ENCODE measurements around the gene TRIM39. TPM values are rescaled to one million over a fixed set of nuclear protein-coding genes. Genes with fewer than 3 reads are reported as not detected.

Gene TRIM39
- total and polyA plus RNA-seq, 2 of the 13 experiments (the other 11 are each of a cell fraction or from before 2014, with no cell fraction given), result 7.7 to 14.6 TPM

DNA sequence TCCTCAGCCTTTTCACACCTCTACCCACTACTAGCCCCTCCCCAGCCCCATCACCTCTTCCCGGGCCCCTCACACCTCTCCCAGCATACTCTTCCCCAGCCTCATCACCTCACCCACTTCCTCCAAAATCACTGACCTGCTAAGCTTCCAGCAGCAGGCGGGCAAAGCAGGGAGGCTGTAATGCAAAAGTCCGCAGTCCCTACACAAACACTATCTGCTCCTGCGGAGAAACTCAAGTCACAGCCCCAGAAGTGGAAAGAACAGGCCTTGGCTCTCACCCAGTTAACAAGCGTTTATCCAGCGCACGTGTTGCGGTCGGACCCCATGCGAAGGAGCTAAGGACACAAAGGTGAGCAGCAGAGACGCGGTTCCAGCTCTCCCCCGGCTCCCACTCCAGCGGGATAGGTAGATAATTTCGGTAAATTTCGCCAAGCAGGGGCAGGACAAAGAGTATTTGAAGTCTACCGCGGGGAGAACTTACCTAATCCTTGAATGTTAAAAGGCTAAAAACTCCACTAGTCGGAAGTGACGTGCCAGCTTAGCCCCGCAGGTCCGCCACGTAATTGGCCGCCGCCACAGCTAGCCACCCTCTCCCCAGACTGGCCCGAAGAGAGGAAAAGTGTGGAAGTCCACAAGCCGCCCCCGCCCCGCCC is 728 bp upstream of the TRIM39 start (continued):
- TF ChIP-seq, protein P1, sequence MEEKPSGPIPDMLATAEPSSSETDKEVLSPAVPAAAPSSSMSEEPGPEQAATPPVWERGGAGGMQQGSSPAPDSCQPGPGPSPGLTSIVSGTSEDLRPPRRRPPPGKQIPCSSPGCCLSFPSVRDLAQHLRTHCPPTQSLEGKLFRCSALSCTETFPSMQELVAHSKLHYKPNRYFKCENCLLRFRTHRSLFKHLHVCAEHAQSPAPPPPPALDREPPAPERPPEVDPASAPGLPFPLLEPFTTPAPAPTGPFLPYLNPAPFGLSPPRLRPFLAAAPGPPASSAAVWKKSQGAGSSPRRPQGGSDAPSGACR (CRISPR knock-in tag; IDR thresholded peaks at IDR 0.05), result peak; percentile 98
- TF ChIP-seq, protein P2, sequence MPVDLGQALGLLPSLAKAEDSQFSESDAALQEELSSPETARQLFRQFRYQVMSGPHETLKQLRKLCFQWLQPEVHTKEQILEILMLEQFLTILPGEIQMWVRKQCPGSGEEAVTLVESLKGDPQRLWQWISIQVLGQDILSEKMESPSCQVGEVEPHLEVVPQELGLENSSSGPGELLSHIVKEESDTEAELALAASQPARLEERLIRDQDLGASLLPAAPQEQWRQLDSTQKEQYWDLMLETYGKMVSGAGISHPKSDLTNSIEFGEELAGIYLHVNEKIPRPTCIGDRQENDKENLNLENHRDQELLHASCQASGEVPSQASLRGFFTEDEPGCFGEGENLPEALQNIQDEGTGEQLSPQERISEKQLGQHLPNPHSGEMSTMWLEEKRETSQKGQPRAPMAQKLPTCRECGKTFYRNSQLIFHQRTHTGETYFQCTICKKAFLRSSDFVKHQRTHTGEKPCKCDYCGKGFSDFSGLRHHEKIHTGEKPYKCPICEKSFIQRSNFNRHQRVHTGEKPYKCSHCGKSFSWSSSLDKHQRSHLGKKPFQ (CRISPR knock-in tag; IDR thresholded peaks at IDR 0.05; ENCODE audit: insufficient replicate concordance), result peak; percentile 87
- TF ChIP-seq DNMT3B (CRISPR knock-in tag; conservative IDR thresholded peaks at IDR 0.05), result no peak
- 0 out of 2 replicates have a peak, but pooled peaks have one; percentile 11 for TF ChIP-seq HIVEP1 (CRISPR knock-in tag; IDR thresholded peaks at IDR 0.05)
- TF ChIP-seq, protein P3, sequence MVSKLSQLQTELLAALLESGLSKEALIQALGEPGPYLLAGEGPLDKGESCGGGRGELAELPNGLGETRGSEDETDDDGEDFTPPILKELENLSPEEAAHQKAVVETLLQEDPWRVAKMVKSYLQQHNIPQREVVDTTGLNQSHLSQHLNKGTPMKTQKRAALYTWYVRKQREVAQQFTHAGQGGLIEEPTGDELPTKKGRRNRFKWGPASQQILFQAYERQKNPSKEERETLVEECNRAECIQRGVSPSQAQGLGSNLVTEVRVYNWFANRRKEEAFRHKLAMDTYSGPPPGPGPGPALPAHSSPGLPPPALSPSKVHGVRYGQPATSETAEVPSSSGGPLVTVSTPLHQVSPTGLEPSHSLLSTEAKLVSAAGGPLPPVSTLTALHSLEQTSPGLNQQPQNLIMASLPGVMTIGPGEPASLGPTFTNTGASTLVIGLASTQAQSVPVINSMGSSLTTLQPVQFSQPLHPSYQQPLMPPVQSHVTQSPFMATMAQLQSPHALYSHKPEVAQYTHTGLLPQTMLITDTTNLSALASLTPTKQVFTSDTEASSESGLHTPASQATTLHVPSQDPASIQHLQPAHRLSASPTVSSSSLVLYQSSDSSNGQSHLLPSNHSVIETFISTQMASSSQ (IDR thresholded peaks at IDR 0.05; ENCODE audit: low read depth), result 0 out of 2 replicates have a peak, but pooled peaks have one; percentile 20
- TF ChIP-seq, protein P3 (CRISPR knock-in tag; IDR thresholded peaks at IDR 0.05; ENCODE audit: borderline replicate concordance), result peak; percentile 42; the same call in 1 of the 2 replicates
- TF ChIP-seq HOXA5 (CRISPR knock-in tag; IDR thresholded peaks at IDR 0.05), result 0 out of 2 replicates have a peak, but pooled peaks have one; percentile 71
- TF ChIP-seq TEAD2 (CRISPR knock-in tag; IDR thresholded peaks at IDR 0.05), result no peak
- TF ChIP-seq ZFX (CRISPR knock-in tag; IDR thresholded peaks at IDR 0.05; ENCODE audit: low read depth), result no peak
- TF ChIP-seq ZNF225 (CRISPR knock-in tag; IDR thresholded peaks at IDR 0.05), result peak; percentile 60
- TF ChIP-seq, protein P4, sequence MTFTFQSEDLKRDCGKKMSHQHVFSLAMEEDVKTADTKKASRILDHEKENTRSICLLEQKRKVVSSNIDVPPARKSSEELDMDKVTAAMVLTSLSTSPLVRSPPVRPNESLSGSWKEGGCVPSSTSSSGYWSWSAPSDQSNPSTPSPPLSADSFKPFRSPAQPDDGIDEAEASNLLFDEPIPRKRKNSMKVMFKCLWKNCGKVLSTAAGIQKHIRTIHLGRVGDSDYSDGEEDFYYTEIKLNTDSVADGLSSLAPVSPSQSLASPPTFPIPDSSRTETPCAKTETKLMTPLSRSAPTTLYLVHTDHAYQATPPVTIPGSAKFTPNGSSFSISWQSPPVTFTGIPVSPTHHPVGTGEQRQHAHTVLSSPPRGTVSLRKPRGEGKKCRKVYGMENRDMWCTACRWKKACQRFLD (CRISPR knock-in tag; IDR thresholded peaks at IDR 0.05; ENCODE audit: borderline replicate concordance), result peak; percentile 76; the same call in 1 of the 2 replicates
- TF ChIP-seq, protein P5, sequence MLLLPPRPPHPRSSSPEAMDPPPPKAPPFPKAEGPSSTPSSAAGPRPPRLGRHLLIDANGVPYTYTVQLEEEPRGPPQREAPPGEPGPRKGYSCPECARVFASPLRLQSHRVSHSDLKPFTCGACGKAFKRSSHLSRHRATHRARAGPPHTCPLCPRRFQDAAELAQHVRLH (CRISPR knock-in tag; IDR thresholded peaks at IDR 0.05; ENCODE audit: borderline replicate concordance, low read depth), result 0 out of 2 replicates have a peak, but pooled peaks have one; percentile 15
